SK-N-SH (cell line): ENCODE results near the gene PTS. TPM values are rescaled to one million over a fixed set of nuclear protein-coding genes. Genes with fewer than 3 reads are reported as not detected.

Experiments
- CTCF ChIA-PET: fragments of 300-600, 350-600 bp; formaldehyde crosslinking; extraction: SDS; loops from one replicate; lab custom pipeline; 2021; lab: Yijun Ruan, JAX
- POLR2A ChIA-PET: fragments of 350-600 bp; sonication (Branson Sonifier 250); formaldehyde crosslinking; extraction: SDS; loops from one replicate; lab custom pipeline; 2020; ENCODE audit warnings: antibody characterized with exemption, inconsistent platforms; lab: Yijun Ruan, JAX
- DNase-seq: peaks from one replicate; pipeline ENCODE4 v3.0.0; 2012
- H2AFZ ChIP-seq: fragments of 200-600 bp; sonication (generic); 2 replicates; pipeline ENCODE4 v1.8.1; 2016; ENCODE audit warnings: antibody characterized with exemption, mild to moderate bottlenecking, low read depth
- H3F3A ChIP-seq: fragments of 200-600 bp; sonication (generic); replicated peaks from 2 replicates; pipeline ENCODE3; 2016; ENCODE audit warnings: antibody characterized with exemption, mild to moderate bottlenecking; ENCODE audit not compliant: insufficient read depth
- H3K27ac ChIP-seq, 2 experiments: fragments of 200-500 bp in 1 of 2; fragments of 200-600 bp in 1 of 2; sonication (Bioruptor generic) in 1 of 2; sonication (generic), shearing (Covaris generic) in 1 of 2; 2 replicates each; pipeline versions ENCODE4 v1.5.1 to v1.6.1; 2014 to 2016; ENCODE audit warnings: low read depth in 2 of 2, inconsistent platforms in 1 of 2, low read length in 1 of 2, mild to moderate bottlenecking in 1 of 2, mixed read lengths in 1 of 2
- H3K27me3 ChIP-seq: fragments of 200-600 bp; sonication (generic), shearing (Covaris generic); 2 replicates; pipeline ENCODE4 v1.6.1; 2016; ENCODE audit warnings: mixed run types; ENCODE audit not compliant: insufficient read depth
- H3K36me3 ChIP-seq, 2 experiments: fragments of 200-500 bp in 1 of 2; fragments of 200-600 bp in 1 of 2; sonication (Bioruptor generic) in 1 of 2; sonication (generic) in 1 of 2; replicated peaks in 1 of 2; 2 replicates each; pipeline versions ENCODE3 to v1.5.1; 2014 to 2016; ENCODE audit warnings: low read length in 1 of 2, mild to moderate bottlenecking in 1 of 2; ENCODE audit not compliant: insufficient read depth in 2 of 2, control insufficient read depth in 1 of 2
- H3K4me1 ChIP-seq, 2 experiments: fragments of 200-500 bp in 1 of 2; fragments of 200-600 bp in 1 of 2; sonication (Bioruptor generic) in 1 of 2; sonication (generic), shearing (Covaris generic) in 1 of 2; 2 replicates each; pipeline versions ENCODE4 v1.5.1 to v1.6.1; 2014 to 2016; ENCODE audit warnings: low read depth in 1 of 2, low read length in 1 of 2, mixed run types in 1 of 2; ENCODE audit not compliant: insufficient read depth in 2 of 2, control insufficient read depth in 1 of 2
- H3K4me2 ChIP-seq: fragments of 200-600 bp; sonication (generic), shearing (Covaris generic); 2 replicates; pipeline ENCODE4 v1.6.1; 2017; ENCODE audit warnings: mixed run types
- H3K4me3 ChIP-seq, 2 experiments: fragments of 200-500 bp in 1 of 2; fragments of 200-600 bp in 1 of 2; sonication (Bioruptor generic) in 1 of 2; sonication (generic), shearing (Covaris generic) in 1 of 2; 2 replicates each; pipeline versions ENCODE4 v1.5.1 to v1.8.1; 2014 to 2016; ENCODE audit warnings: low read depth in 2 of 2, inconsistent platforms in 1 of 2, low read length in 1 of 2, mild to moderate bottlenecking in 1 of 2, mixed read lengths in 1 of 2, moderate library complexity in 1 of 2
- H3K79me2 ChIP-seq: fragments of 200-600 bp; sonication (generic); 2 replicates; pipeline ENCODE4 v1.8.1; 2017; ENCODE audit warnings: mild to moderate bottlenecking; ENCODE audit not compliant: insufficient read depth
- H3K9ac ChIP-seq: fragments of 200-600 bp; sonication (generic); 2 replicates; pipeline ENCODE4 v1.6.1; 2017; ENCODE audit warnings: mixed run types
- H3K9me2 ChIP-seq: fragments of 200-600 bp; sonication (generic); 2 replicates; pipeline ENCODE4 v1.6.1; 2017; ENCODE audit warnings: mixed run types
- H3K9me3 ChIP-seq: fragments of 200-600 bp; sonication (generic); 2 replicates; pipeline ENCODE4 v1.6.1; 2017; ENCODE audit warnings: mixed run types, mild to moderate bottlenecking, moderate library complexity
- H4K20me1 ChIP-seq: fragments of 200-600 bp; sonication (generic); 2 replicates; pipeline ENCODE4 v1.6.1; 2017; ENCODE audit warnings: mild to moderate bottlenecking, mixed run types; ENCODE audit not compliant: insufficient read depth
- CHD2 ChIP-seq: fragments of 150-350 bp; IDR thresholded peaks from 2 replicates; pipeline ENCODE4 v1.6.1; 2018; ENCODE audit warnings: low read length; ENCODE audit not compliant: partially characterized antibody
- ELF1 ChIP-seq: IDR thresholded peaks from 2 replicates; pipeline ENCODE4 v1.4.0; 2012
- EP300 ChIP-seq, 2 experiments: IDR thresholded peaks; 2 replicates each; pipeline versions ENCODE4 v1.4.0 to v1.6.1; 2012; ENCODE audit warnings: borderline replicate concordance in 1 of 2, low read depth in 1 of 2, low read length in 1 of 2
- FOSL2 ChIP-seq: IDR thresholded peaks from 2 replicates; pipeline ENCODE4 v1.4.0; 2012; ENCODE audit warnings: low read depth, mild to moderate bottlenecking, moderate library complexity, borderline replicate concordance
- FOXJ3 ChIP-seq: sonication (generic); formaldehyde crosslinking; IDR thresholded peaks from 2 replicates; pipeline ENCODE4 v1.5.1; 2020; ENCODE audit warnings: mild to moderate bottlenecking, missing genetic modification reagents
- FOXM1 ChIP-seq: IDR thresholded peaks from 2 replicates; pipeline ENCODE4 v1.4.0; 2012; ENCODE audit warnings: low read depth, mild to moderate bottlenecking
- GATA2 ChIP-seq: sonication (generic); formaldehyde crosslinking; IDR thresholded peaks from 2 replicates; pipeline ENCODE4 v1.5.0; 2020; ENCODE audit warnings: mild to moderate bottlenecking, missing genetic modification reagents
- JUND ChIP-seq: IDR thresholded peaks from 2 replicates; pipeline ENCODE4 v1.4.0; 2012
- MXI1 ChIP-seq: IDR thresholded peaks from 2 replicates; pipeline ENCODE4 v1.6.1; 2012; ENCODE audit warnings: mild to moderate bottlenecking, low read depth, low read length, improper control_type of control experiment
- RCOR1 ChIP-seq: fragments of 150-350 bp; IDR thresholded peaks from 2 replicates; pipeline ENCODE4 v1.6.1; 2017; ENCODE audit warnings: antibody characterized with exemption, low read length
- RFX5 ChIP-seq: IDR thresholded peaks from 2 replicates; pipeline ENCODE4 v1.6.1; 2012; ENCODE audit warnings: mild to moderate bottlenecking, improper control_type of control experiment, low read length
- SMC3 ChIP-seq: IDR thresholded peaks from 2 replicates; pipeline ENCODE4 v1.6.1; 2012; ENCODE audit warnings: low read depth, low read length, improper control_type of control experiment
- TAF1 ChIP-seq: IDR thresholded peaks from 2 replicates; pipeline ENCODE4 v1.6.1; 2012; ENCODE audit warnings: low read depth, mild to moderate bottlenecking, low read length, moderate library complexity, borderline replicate concordance
- TCF12 ChIP-seq: IDR thresholded peaks from 2 replicates; pipeline ENCODE4 v1.4.0; 2012
- TEAD4 ChIP-seq: IDR thresholded peaks from 2 replicates; pipeline ENCODE4 v1.4.0; 2012; ENCODE audit warnings: mild to moderate bottlenecking, borderline replicate concordance; ENCODE audit not compliant: insufficient read depth
- WGBS: methylation state at CpG from one replicate; pipeline ENCODE4 v1.1.6; 2017; ENCODE audit warnings: low lambda C conversion rate; 5-methylcytosine and 5-hydroxymethylcytosine counted together
- polyA plus RNA-seq, 3 experiments: library from polyadenylated mRNA; depleted of rRNA; stranded (reverse); fragments of >200 nt; gene quantifications; 2 replicates each; pipeline ENCODE4 v1.2.3, GENCODE V29; 2012
- TF ChIP-seq, protein P1 (sequence below): IDR thresholded peaks from 2 replicates; pipeline ENCODE4 v1.4.0; 2012; ENCODE audit warnings: low read depth, borderline replicate concordance
- TF ChIP-seq, protein P2 (sequence below): IDR thresholded peaks from 2 replicates; pipeline ENCODE4; 2012
- TF ChIP-seq, protein P3 (sequence below): IDR thresholded peaks from 2 replicates; pipeline ENCODE4 v1.4.0; 2012; ENCODE audit warnings: low read depth, borderline replicate concordance
- TF ChIP-seq, protein P4 (sequence below): IDR thresholded peaks from 2 replicates; pipeline ENCODE4 v1.6.1; 2012; ENCODE audit warnings: mild to moderate bottlenecking, low read depth, low read length, moderate library complexity
- TF ChIP-seq, protein P5 (sequence below): IDR thresholded peaks from 2 replicates; pipeline ENCODE4 v1.4.0; 2012; ENCODE audit warnings: low read depth
- TF ChIP-seq, protein P6 (sequence below): fragments of 150-350 bp; IDR thresholded peaks from 2 replicates; pipeline ENCODE4 v1.6.1; 2017; ENCODE audit warnings: antibody characterized with exemption, low read length, low read depth, borderline replicate concordance

Gene PTS
- polyA plus RNA-seq, 1 of the 3 experiments (the other 2 are of a cell fraction) = 54.0 TPM

DNA sequence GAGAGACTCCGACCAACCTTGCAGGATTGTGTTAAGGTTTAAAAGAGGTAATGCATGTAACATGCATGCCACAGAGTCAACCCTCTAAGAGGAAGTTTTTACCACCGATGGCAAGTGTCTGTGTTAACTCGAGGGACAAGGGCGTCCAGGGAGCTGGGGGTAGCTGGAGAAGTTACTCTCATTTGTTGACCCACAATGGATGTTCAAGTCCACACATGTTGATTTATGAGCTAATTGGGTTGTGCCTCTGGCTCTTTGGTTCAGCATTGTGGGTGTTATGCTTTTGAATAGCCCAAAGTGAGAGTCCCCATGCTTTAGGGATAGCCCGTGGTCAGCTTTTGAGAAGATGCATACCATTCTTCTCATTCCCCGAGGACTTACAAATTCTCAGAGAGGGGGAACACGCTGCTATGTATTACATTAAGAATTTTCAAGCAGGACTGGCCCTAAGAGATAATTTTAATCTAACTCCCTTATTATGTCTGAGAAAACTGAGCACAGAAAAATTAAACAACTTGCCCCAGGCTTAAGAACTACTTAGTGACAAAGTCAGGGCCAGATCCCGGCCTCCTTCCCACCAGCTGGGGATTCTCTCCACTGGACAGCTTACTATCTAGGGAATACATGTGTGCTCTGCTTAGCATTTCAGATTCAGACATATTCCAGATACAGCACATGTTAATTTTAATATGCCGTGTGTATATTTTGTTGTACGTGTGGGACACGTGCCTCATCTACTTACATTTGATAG, 39.6 kb downstream of the PTS start:
- POLR2A ChIA-PET = interaction anchor here (1.4 kb wide), 1 partner anchor 40 kb away, joined by 6 read pairs; the partner anchor contains the start of gene PTS

DNA sequence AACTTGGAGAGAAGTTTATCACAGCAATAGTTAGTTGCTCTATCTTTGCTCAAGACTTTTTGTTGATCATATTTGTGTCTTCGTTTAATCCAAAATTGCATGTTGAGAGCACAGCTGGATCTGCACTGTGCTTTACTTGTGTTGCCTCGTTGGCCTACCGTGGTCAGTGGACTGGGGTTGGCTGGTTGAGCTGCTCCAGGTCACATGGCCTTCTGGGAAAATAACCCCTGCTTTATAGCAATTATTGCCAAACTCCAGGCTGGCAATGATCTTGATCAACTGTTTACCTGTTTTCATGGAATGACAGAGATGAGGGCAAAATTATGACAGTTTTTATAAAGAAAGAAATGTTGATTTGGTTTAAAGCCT, 40.2 kb downstream of the PTS start:
- DNase-seq = peak; percentile 37

More for the DNA sequence above, 39.6 kb downstream of the PTS start:
- H3K9me2 ChIP-seq = no peaks in the 10 kb centered on the region
- H3K27ac ChIP-seq = peak overlapping the region in 1 of 2 experiments; percentile 92; a peak in 2 of 4 replicates
- no peak overlapping the region for H3K9ac ChIP-seq
- peak; percentile 14; the same call in 1 of the 2 replicates for TF ChIP-seq TEAD4
- no peak for TF ChIP-seq TAF1
- TF ChIP-seq CHD2 = peak; percentile 70
- TF ChIP-seq RCOR1 = peak; percentile 94
- TF ChIP-seq FOXM1 = no peak
- peak; percentile 68; the same call in 1 of the 2 replicates for TF ChIP-seq FOXJ3 (CRISPR knock-in tag)
- no peak for TF ChIP-seq ELF1
- TF ChIP-seq, protein P1, sequence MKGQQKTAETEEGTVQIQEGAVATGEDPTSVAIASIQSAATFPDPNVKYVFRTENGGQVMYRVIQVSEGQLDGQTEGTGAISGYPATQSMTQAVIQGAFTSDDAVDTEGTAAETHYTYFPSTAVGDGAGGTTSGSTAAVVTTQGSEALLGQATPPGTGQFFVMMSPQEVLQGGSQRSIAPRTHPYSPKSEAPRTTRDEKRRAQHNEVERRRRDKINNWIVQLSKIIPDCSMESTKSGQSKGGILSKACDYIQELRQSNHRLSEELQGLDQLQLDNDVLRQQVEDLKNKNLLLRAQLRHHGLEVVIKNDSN = no peak
- no peak for TF ChIP-seq JUND
- TF ChIP-seq RFX5 = 0 out of 2 replicates have a peak, but pooled peaks have one; percentile 15
- peak; percentile 88; the same call in 1 of the 2 replicates for TF ChIP-seq MXI1
- TF ChIP-seq SMC3 = no peak
- peak; percentile 84 for TF ChIP-seq GATA2 (CRISPR knock-in tag)
- peak in 1 of 2 experiments; percentile 94; a peak in 2 of 4 replicates for TF ChIP-seq EP300 (IDR thresholded peaks at IDR 0.05; ENCODE audit: borderline replicate concordance in 1 of 2, low read depth in 1 of 2, low read length in 1 of 2)
- TF ChIP-seq, protein P2, sequence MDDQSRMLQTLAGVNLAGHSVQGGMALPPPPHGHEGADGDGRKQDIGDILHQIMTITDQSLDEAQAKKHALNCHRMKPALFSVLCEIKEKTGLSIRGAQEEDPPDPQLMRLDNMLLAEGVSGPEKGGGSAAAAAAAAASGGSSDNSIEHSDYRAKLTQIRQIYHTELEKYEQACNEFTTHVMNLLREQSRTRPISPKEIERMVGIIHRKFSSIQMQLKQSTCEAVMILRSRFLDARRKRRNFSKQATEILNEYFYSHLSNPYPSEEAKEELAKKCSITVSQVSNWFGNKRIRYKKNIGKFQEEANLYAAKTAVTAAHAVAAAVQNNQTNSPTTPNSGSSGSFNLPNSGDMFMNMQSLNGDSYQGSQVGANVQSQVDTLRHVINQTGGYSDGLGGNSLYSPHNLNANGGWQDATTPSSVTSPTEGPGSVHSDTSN = no peak
- TF ChIP-seq TCF12 = peak; percentile 37
- TF ChIP-seq, all 33 proteins: peak for 9
- Histone ChIP-seq H3F3A (no peaks in the 10 kb centered on the region), H4K20me1 (no peaks in the 10 kb centered on the region), H3K79me2 (no peaks in the 10 kb centered on the region), H3K27me3 (no peaks in the 10 kb centered on the region), H3K9me3 (no peaks in the 10 kb centered on the region), H2AFZ (no peak overlapping the region), H3K36me3 (no peaks in the 10 kb centered on the region), H3K4me2 (no peak overlapping the region), H3K4me3 (no peak overlapping the region), H3K4me1 (peaks cover 0 to 21% of the 10 kb centered on the region in 2 experiments; a peak in 2 of 4 replicates)
- WGBS = 43% methylated on average over 11 of the region's 11 CpGs
- peak; percentile 80 for DNase-seq
- CTCF ChIA-PET = interaction anchor here (0.7 to 29.6 kb wide), 7 partner anchors 8 to 1009 kb away, joined by 3 to 620 read pairs (median 4); partner anchors contain the start of gene PTS

More for the DNA sequence above, 40.2 kb downstream of the PTS start:
- Histone ChIP-seq H3K79me2 (no peaks in the 10 kb centered on the region), H3K9me2 (no peaks in the 10 kb centered on the region), H3K4me2 (no peak overlapping the region), H3K27ac (peak overlapping the region in 1 of 2 experiments; percentile 92; a peak in 2 of 4 replicates), H3K4me1 (peaks cover 0 to 21% of the 10 kb centered on the region in 2 experiments; a peak in 2 of 4 replicates), H2AFZ (no peak overlapping the region), H3K9me3 (no peaks in the 10 kb centered on the region), H3K9ac (no peak overlapping the region), H3K4me3 (no peak overlapping the region), H4K20me1 (no peaks in the 10 kb centered on the region), H3K27me3 (no peaks in the 10 kb centered on the region), H3F3A (no peaks in the 10 kb centered on the region), H3K36me3 (no peaks in the 10 kb centered on the region)
- ChIA-PET CTCF (interaction anchor here (1.4 to 29.6 kb wide), 3 partner anchors 14 to 45 kb away, joined by 3 to 620 read pairs (median 15); partner anchors contain the start of gene PTS), POLR2A (interaction anchor here (1.4 kb wide), 1 partner anchor 40 kb away, joined by 6 read pairs; the partner anchor contains the start of gene PTS)
- WGBS = 75% methylated on average over 3 of the region's 3 CpGs
- TF ChIP-seq FOXJ3 (CRISPR knock-in tag) = no peak
- TF ChIP-seq FOSL2 = no peak
- TF ChIP-seq, protein P3, sequence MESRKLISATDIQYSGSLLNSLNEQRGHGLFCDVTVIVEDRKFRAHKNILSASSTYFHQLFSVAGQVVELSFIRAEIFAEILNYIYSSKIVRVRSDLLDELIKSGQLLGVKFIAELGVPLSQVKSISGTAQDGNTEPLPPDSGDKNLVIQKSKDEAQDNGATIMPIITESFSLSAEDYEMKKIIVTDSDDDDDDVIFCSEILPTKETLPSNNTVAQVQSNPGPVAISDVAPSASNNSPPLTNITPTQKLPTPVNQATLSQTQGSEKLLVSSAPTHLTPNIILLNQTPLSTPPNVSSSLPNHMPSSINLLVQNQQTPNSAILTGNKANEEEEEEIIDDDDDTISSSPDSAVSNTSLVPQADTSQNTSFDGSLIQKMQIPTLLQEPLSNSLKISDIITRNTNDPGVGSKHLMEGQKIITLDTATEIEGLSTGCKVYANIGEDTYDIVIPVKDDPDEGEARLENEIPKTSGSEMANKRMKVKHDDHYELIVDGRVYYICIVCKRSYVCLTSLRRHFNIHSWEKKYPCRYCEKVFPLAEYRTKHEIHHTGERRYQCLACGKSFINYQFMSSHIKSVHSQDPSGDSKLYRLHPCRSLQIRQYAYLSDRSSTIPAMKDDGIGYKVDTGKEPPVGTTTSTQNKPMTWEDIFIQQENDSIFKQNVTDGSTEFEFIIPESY = no peak
- TF ChIP-seq, protein P4, sequence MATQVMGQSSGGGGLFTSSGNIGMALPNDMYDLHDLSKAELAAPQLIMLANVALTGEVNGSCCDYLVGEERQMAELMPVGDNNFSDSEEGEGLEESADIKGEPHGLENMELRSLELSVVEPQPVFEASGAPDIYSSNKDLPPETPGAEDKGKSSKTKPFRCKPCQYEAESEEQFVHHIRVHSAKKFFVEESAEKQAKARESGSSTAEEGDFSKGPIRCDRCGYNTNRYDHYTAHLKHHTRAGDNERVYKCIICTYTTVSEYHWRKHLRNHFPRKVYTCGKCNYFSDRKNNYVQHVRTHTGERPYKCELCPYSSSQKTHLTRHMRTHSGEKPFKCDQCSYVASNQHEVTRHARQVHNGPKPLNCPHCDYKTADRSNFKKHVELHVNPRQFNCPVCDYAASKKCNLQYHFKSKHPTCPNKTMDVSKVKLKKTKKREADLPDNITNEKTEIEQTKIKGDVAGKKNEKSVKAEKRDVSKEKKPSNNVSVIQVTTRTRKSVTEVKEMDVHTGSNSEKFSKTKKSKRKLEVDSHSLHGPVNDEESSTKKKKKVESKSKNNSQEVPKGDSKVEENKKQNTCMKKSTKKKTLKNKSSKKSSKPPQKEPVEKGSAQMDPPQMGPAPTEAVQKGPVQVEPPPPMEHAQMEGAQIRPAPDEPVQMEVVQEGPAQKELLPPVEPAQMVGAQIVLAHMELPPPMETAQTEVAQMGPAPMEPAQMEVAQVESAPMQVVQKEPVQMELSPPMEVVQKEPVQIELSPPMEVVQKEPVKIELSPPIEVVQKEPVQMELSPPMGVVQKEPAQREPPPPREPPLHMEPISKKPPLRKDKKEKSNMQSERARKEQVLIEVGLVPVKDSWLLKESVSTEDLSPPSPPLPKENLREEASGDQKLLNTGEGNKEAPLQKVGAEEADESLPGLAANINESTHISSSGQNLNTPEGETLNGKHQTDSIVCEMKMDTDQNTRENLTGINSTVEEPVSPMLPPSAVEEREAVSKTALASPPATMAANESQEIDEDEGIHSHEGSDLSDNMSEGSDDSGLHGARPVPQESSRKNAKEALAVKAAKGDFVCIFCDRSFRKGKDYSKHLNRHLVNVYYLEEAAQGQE = no peak
- TF ChIP-seq JUND = no peak
- TF ChIP-seq, protein P5, sequence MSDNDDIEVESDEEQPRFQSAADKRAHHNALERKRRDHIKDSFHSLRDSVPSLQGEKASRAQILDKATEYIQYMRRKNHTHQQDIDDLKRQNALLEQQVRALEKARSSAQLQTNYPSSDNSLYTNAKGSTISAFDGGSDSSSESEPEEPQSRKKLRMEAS = no peak
- TF ChIP-seq, protein P6, sequence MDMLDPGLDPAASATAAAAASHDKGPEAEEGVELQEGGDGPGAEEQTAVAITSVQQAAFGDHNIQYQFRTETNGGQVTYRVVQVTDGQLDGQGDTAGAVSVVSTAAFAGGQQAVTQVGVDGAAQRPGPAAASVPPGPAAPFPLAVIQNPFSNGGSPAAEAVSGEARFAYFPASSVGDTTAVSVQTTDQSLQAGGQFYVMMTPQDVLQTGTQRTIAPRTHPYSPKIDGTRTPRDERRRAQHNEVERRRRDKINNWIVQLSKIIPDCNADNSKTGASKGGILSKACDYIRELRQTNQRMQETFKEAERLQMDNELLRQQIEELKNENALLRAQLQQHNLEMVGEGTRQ = no peak
